Measurements from ENCODE around the gene ZNF782.

DNA sequence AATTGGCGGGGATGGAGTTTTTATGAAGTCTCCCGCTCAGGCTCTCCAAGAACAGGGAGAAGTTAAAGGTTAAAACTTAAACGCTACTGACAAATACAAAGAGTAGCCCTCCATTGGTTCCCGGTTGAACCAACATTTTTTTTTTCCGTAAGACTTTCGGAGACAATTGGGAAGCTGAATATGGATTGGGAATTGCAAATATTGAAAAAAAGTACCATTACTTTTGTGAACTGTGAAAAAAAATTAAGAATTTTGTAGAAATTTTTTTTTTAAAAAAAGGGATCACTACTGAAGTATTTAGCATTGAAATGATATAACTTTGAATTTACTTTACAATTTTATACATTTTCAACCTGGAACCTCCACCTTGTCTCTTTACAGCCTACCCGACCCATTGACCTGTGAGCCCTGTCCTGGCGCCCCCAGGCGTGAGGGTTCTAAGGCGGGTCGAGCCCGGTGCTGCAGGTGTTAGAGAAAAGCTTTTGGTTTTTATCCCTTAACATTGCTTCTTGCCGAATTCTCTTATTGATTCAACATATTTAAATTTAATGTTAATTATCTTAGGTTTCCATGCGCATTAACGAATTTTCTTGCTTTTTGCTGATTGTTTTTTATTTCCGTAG lies 448 bp upstream of the ZNF782 start:
- TF ChIP-seq, protein P1, sequence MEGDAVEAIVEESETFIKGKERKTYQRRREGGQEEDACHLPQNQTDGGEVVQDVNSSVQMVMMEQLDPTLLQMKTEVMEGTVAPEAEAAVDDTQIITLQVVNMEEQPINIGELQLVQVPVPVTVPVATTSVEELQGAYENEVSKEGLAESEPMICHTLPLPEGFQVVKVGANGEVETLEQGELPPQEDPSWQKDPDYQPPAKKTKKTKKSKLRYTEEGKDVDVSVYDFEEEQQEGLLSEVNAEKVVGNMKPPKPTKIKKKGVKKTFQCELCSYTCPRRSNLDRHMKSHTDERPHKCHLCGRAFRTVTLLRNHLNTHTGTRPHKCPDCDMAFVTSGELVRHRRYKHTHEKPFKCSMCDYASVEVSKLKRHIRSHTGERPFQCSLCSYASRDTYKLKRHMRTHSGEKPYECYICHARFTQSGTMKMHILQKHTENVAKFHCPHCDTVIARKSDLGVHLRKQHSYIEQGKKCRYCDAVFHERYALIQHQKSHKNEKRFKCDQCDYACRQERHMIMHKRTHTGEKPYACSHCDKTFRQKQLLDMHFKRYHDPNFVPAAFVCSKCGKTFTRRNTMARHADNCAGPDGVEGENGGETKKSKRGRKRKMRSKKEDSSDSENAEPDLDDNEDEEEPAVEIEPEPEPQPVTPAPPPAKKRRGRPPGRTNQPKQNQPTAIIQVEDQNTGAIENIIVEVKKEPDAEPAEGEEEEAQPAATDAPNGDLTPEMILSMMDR (IDR thresholded peaks at IDR 0.05; ENCODE audit: low read depth, low read length): no peak
- TF ChIP-seq EZH2phosphoT487 (IDR thresholded peaks at IDR 0.05; ENCODE audit: low read depth): no peak

Measured in OCI-LY3 (cell line).